Measurements from ENCODE around the gene RNF144B.
"Not testable (repeated sequence)": the region's sequence is repeated elsewhere in the genome, so short reads cannot be mapped to it uniquely, and the experiment has no call there.

The RNF144B gene

GRCh38 chr6:18404965-18405364, 17.8 kb downstream of the RNF144B start:
- not testable (repeated sequence) for FAIRE-seq; DNase-seq (ENCODE audit: insufficient read length, low spot score)

- FAIRE-seq (peak; percentile 90), DNase-seq (ENCODE audit: insufficient read length, low spot score) (peak; percentile 80)
Measured at GRCh38 chr6:18405477-18406293, 18.5 kb downstream of the RNF144B start.

- FAIRE-seq (no peak), DNase-seq (ENCODE audit: insufficient read length, low spot score) (no peak)
Measured at GRCh38 chr6:18406955-18407749, 20.0 kb downstream of the RNF144B start.

GRCh38 chr6:18409602-18410001, 22.5 kb downstream of the RNF144B start:
- DNase-seq (ENCODE audit: insufficient read length, low spot score); FAIRE-seq: not testable (repeated sequence)

- DNase-seq (ENCODE audit: insufficient read length, low spot score) (no peak), FAIRE-seq (no peak)
Measured at GRCh38 chr6:18410412-18410811, 23.3 kb downstream of the RNF144B start.

GRCh38 chr6:18412068-18412467, 24.9 kb downstream of the RNF144B start:
- FAIRE-seq (no peak), DNase-seq (ENCODE audit: insufficient read length, low spot score) (no peak)

GRCh38 chr6:18412644-18413043, 25.5 kb downstream of the RNF144B start:
- FAIRE-seq (no peak), DNase-seq (ENCODE audit: insufficient read length, low spot score) (no peak)

GRCh38 chr6:18413381-18413780, 26.2 kb downstream of the RNF144B start:
- FAIRE-seq (no peak), DNase-seq (ENCODE audit: insufficient read length, low spot score) (no peak)

- no peak for FAIRE-seq
Measured at GRCh38 chr6:18414116-18414515, 27.0 kb downstream of the RNF144B start.

GRCh38 chr6:18415207-18415606, 28.1 kb downstream of the RNF144B start:
- FAIRE-seq (no peak), DNase-seq (ENCODE audit: insufficient read length, low spot score) (no peak)

More at GRCh38 chr6:18414116-18414515, 27.0 kb downstream of the RNF144B start:
- DNase-seq (ENCODE audit: insufficient read length, low spot score): no peak

GRCh38 chr6:18415671-18416340, 28.7 kb downstream of the RNF144B start:
- DNase-seq (ENCODE audit: insufficient read length, low spot score) (no peak), FAIRE-seq (no peak)

GRCh38 chr6:18416341-18416679, 29.2 kb downstream of the RNF144B start:
- no peak for DNase-seq (ENCODE audit: insufficient read length, low spot score)
- FAIRE-seq: no peak

GRCh38 chr6:18420328-18420727, 33.2 kb downstream of the RNF144B start:
- FAIRE-seq (no peak), DNase-seq (ENCODE audit: insufficient read length, low spot score) (no peak)

GRCh38 chr6:18422136-18422535, 35.0 kb downstream of the RNF144B start:
- FAIRE-seq (no peak), DNase-seq (ENCODE audit: insufficient read length, low spot score) (no peak)

- no peak for FAIRE-seq
- no peak for DNase-seq (ENCODE audit: insufficient read length, low spot score)
Measured at GRCh38 chr6:18423426-18423825, 36.3 kb downstream of the RNF144B start.

GRCh38 chr6:18424201-18424600, 37.1 kb downstream of the RNF144B start:
- no peak for FAIRE-seq
- no peak for DNase-seq (ENCODE audit: insufficient read length, low spot score)

- DNase-seq (ENCODE audit: insufficient read length, low spot score): no peak
- no peak for FAIRE-seq
Measured at GRCh38 chr6:18425218-18425617, 38.1 kb downstream of the RNF144B start.

- no peak for FAIRE-seq
- no peak for DNase-seq (ENCODE audit: insufficient read length, low spot score)
Measured at GRCh38 chr6:18427296-18427695, 40.1 kb downstream of the RNF144B start.

GRCh38 chr6:18429655-18430297, 42.6 kb downstream of the RNF144B start:
- FAIRE-seq (no peak), DNase-seq (ENCODE audit: insufficient read length, low spot score) (no peak)

- DNase-seq (ENCODE audit: insufficient read length, low spot score): no peak
- peak; percentile 9 for FAIRE-seq
Measured at GRCh38 chr6:18431581-18431980, 44.4 kb downstream of the RNF144B start.

GRCh38 chr6:18432180-18432579, 45.0 kb downstream of the RNF144B start:
- no peak for FAIRE-seq
- no peak for DNase-seq (ENCODE audit: insufficient read length, low spot score)
